ENCODE results near the gene TBXA2R. TPM values are rescaled to one million over a fixed set of nuclear protein-coding genes. Genes with fewer than 3 reads are reported as not detected.
"Not testable (repeated sequence)": the region's sequence is repeated elsewhere in the genome, so short reads cannot be mapped to it uniquely, and the experiment has no call there.

Gene TBXA2R
- total and polyA plus RNA-seq, 2 donors: 1.4 to 3.8 TPM

- H3K36me3 ChIP-seq (ENCODE audit: insufficient read depth): no peaks in the 10 kb centered on the region
- no peak overlapping the region for H3K4me3 ChIP-seq (ENCODE audit: low read depth, low read length)
- 87% methylated on average over 12 of the region's 12 CpGs for WGBS
- no peaks in the 10 kb centered on the region for H3K4me1 ChIP-seq (ENCODE audit: insufficient read depth)
- no peak overlapping the region for H3K27ac ChIP-seq (ENCODE audit: low read depth)
- no peak for DNase-seq (ENCODE audit: extremely low spot score)
Measured at GRCh38 chr19:3601021-3601420, 5.7 kb downstream of the TBXA2R start.

GRCh38 chr19:3599776-3600187 is 6.9 kb downstream of the TBXA2R start:
- 90% methylated on average over 28 of the region's 28 CpGs for WGBS
- DNase-seq (ENCODE audit: extremely low spot score): no peak
- no peak overlapping the region for H3K27ac ChIP-seq (ENCODE audit: low read depth)
- H3K4me1 ChIP-seq (ENCODE audit: insufficient read depth): no peaks in the 10 kb centered on the region
- H3K36me3 ChIP-seq (ENCODE audit: insufficient read depth): no peaks in the 10 kb centered on the region
- H3K4me3 ChIP-seq (ENCODE audit: low read depth, low read length): no peak overlapping the region

- no peak for DNase-seq (ENCODE audit: extremely low spot score)
- no peaks in the 10 kb centered on the region for H3K4me1 ChIP-seq (ENCODE audit: insufficient read depth)
- no peaks in the 10 kb centered on the region for H3K36me3 ChIP-seq (ENCODE audit: insufficient read depth)
- H3K4me3 ChIP-seq (ENCODE audit: low read depth, low read length): no peak overlapping the region
- H3K27ac ChIP-seq (ENCODE audit: low read depth): no peak overlapping the region
- WGBS: 76% methylated on average over 34 of the region's 34 CpGs
Measured at GRCh38 chr19:3595521-3596061, 11.1 kb downstream of the TBXA2R start.

- no peak overlapping the region for H3K27ac ChIP-seq (ENCODE audit: low read depth)
- H3K36me3 ChIP-seq (ENCODE audit: insufficient read depth): no peaks in the 10 kb centered on the region
- no peaks in the 10 kb centered on the region for H3K4me1 ChIP-seq (ENCODE audit: insufficient read depth)
- H3K4me3 ChIP-seq (ENCODE audit: low read depth, low read length): no peak overlapping the region
- no peak for DNase-seq (ENCODE audit: extremely low spot score)
- 32% methylated on average over 11 of the region's 11 CpGs for WGBS
Measured at GRCh38 chr19:3593156-3593555, 13.5 kb downstream of the TBXA2R start.

- H3K4me1 ChIP-seq (ENCODE audit: insufficient read depth): no peaks in the 10 kb centered on the region
- WGBS: 72% methylated on average over 9 of the region's 9 CpGs
- no peak overlapping the region for H3K27ac ChIP-seq (ENCODE audit: low read depth)
- no peak overlapping the region for H3K4me3 ChIP-seq (ENCODE audit: low read depth, low read length)
- DNase-seq (ENCODE audit: extremely low spot score): no peak
- no peaks in the 10 kb centered on the region for H3K36me3 ChIP-seq (ENCODE audit: insufficient read depth)
Measured at GRCh38 chr19:3591876-3592613, 14.6 kb downstream of the TBXA2R start.

- H3K4me1 ChIP-seq (ENCODE audit: insufficient read depth): no peaks in the 10 kb centered on the region
- H3K36me3 ChIP-seq (ENCODE audit: insufficient read depth): no peaks in the 10 kb centered on the region
- no peak overlapping the region for H3K27ac ChIP-seq (ENCODE audit: low read depth)
- no peak for DNase-seq (ENCODE audit: extremely low spot score)
- H3K4me3 ChIP-seq (ENCODE audit: low read depth, low read length): no peak overlapping the region
- WGBS: 93% methylated on average over 8 of the region's 8 CpGs
Measured at GRCh38 chr19:3590991-3591659, 15.6 kb downstream of the TBXA2R start.

GRCh38 chr19:3589949-3590348 is 16.7 kb downstream of the TBXA2R start:
- H3K4me3 ChIP-seq (ENCODE audit: low read depth, low read length): no peak overlapping the region
- no peaks in the 10 kb centered on the region for H3K36me3 ChIP-seq (ENCODE audit: insufficient read depth)
- H3K27ac ChIP-seq (ENCODE audit: low read depth): no peak overlapping the region
- WGBS: 97% methylated on average over 22 of the region's 22 CpGs
- no peak for DNase-seq (ENCODE audit: extremely low spot score)
- H3K4me1 ChIP-seq (ENCODE audit: insufficient read depth): no peaks in the 10 kb centered on the region

- 86% methylated on average over 11 of the region's 11 CpGs for WGBS
- H3K4me3 ChIP-seq (ENCODE audit: low read depth, low read length): no peak overlapping the region
- no peaks in the 10 kb centered on the region for H3K36me3 ChIP-seq (ENCODE audit: insufficient read depth)
- DNase-seq (ENCODE audit: extremely low spot score): no peak
- no peaks in the 10 kb centered on the region for H3K4me1 ChIP-seq (ENCODE audit: insufficient read depth)
- H3K27ac ChIP-seq (ENCODE audit: low read depth): no peak overlapping the region
Measured at GRCh38 chr19:3589439-3589838, 17.2 kb downstream of the TBXA2R start.

GRCh38 chr19:3586707-3587346 is 19.8 kb downstream of the TBXA2R start:
- Histone ChIP-seq H3K4me1 (ENCODE audit: insufficient read depth) (no peaks in the 10 kb centered on the region), H3K4me3 (ENCODE audit: low read depth, low read length) (no peak overlapping the region), H3K27ac (ENCODE audit: low read depth) (no peak overlapping the region), H3K36me3 (ENCODE audit: insufficient read depth) (no peaks in the 10 kb centered on the region)
- DNase-seq (ENCODE audit: extremely low spot score): no peak
- 58% methylated on average over 31 of the region's 31 CpGs for WGBS

- Histone ChIP-seq H3K4me1 (ENCODE audit: insufficient read depth) (no peaks in the 10 kb centered on the region), H3K36me3 (ENCODE audit: insufficient read depth) (no peaks in the 10 kb centered on the region), H3K27ac (ENCODE audit: low read depth) (no peak overlapping the region), H3K4me3 (ENCODE audit: low read depth, low read length) (peak overlapping the region; percentile 26)
- 30% methylated on average over 16 of the region's 16 CpGs for WGBS
- DNase-seq (ENCODE audit: extremely low spot score): no peak
Measured at GRCh38 chr19:3586127-3586626, 20.5 kb downstream of the TBXA2R start.

GRCh38 chr19:3585301-3586126 is 21.2 kb downstream of the TBXA2R start, which contains the start of gene GIPC3:
Gene GIPC3, plus strand, starts transcription at chr19:3585478. Its CDS starts 120 bp downstream, at chr19:3585598.
- peak within 1 kb of the TSS; percentile 26 for H3K4me3 ChIP-seq (ENCODE audit: low read depth, low read length)
- H3K36me3 ChIP-seq (ENCODE audit: insufficient read depth): no peaks in the 10 kb centered on the region
- DNase-seq (ENCODE audit: extremely low spot score): no peak
- 4% methylated on average over 84 of the region's 84 CpGs for WGBS
- no peak within 1 kb of the TSS for H3K27ac ChIP-seq (ENCODE audit: low read depth)
- H3K4me1 ChIP-seq (ENCODE audit: insufficient read depth): no peaks in the 10 kb centered on the region

- not testable (repeated sequence) for DNase-seq (ENCODE audit: extremely low spot score); H3K4me1 ChIP-seq (ENCODE audit: insufficient read depth); H3K36me3 ChIP-seq (ENCODE audit: insufficient read depth); H3K4me3 ChIP-seq (ENCODE audit: low read depth, low read length); H3K27ac ChIP-seq (ENCODE audit: low read depth)
- WGBS: 88% methylated on average over 15 of the region's 15 CpGs
Measured at GRCh38 chr19:3584036-3584802, 22.5 kb downstream of the TBXA2R start.

Data from urinary bladder (tissue), 4 donors.